GM18519 (cell line): ENCODE results near the gene COL4A5.
"Not testable (repeated sequence)": the region's sequence is repeated elsewhere in the genome, so short reads cannot be mapped to it uniquely, and the experiment has no call there.

Experiments
- ATAC-seq: cut with Tn5 transposase; IDR thresholded peaks from one replicate; pipeline ENCODE4 v1.9.1; 2021; ENCODE audit warnings: mild to moderate bottlenecking, moderate library complexity; ENCODE audit not compliant: unreplicated experiment, low FRiP score

COL4A5 gene

DNA sequence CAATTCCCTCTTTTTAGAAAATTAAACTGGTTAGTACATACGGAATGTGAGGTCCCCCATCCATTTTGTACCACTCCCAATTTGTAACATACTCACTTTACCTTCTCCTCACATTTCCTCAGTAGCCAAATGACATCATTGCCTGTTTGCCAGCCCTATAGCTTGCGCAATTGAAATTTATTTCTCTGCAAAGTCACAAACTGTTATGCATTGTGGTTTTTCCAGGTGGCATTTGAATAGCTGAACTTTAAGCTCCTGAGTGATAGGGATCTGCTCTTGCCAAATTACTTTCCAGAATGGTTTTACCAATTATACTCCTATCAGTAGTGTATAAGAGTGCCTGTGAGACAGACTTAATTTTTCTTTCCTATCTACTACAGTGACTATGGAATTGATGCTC is 7.7 kb downstream of the COL4A5 start:
- no peak for ATAC-seq

DNA sequence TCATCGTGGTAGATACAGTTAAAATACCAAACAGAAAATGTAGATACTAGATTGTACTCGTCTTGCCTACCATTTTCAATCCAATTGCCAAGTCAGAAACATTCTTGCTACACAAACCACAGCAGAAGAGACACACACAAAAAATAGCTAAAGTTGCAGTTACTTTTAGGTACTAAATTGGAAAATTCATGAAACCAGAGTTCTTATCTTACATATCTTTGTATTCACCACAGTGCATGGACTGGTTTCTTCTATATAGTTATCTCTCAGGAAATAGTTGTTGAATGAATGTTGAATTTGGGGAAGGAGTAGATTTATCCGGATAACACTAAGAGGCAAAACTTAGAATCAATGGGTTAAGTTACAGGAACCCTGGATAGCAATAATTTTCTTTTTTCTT is 14.2 kb downstream of the COL4A5 start:
- no peak for ATAC-seq

DNA sequence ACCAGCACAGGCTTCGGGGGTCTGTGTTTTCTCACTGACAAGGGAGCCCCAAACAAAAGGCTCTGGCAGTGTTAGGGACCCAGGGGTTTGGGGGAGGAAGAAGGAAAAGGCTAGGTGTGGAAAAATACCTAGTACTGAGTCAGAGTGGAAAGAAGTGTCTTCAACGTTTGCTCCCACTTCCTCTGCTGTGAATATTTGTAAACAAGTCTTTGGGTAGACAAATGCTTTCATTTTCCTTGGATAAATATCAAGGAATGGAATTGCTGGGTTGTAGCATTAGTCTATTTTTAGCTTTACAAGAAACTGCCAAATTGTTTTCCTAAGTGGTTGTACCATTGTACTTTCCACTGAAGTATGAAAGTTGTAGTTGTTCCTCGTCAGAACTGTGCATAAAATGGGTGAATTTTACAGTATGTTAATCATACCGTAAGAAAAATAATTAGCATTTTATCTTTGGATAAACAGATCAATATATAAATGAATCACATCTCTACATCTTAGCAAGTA is 17.4 kb downstream of the COL4A5 start:
- ATAC-seq = no peak

DNA sequence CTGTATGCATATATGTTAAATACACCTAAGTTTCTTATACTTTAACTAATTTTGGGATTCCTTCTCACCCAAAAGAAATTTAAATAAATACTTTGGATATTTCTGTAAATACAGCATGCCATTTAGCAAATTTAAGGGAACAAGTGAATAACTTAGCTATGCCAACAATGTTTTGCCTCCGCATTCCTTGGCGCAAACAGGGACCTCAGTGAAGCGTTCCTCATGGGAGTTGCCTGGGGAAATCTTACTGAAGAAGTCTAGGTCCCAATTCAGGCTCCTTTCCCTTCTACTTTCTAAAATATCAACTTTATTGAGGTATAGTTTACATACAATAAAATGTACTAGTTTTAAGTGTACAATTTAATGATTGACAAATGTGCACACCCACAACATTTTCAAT is 25.0 kb downstream of the COL4A5 start:
- no peak for ATAC-seq

DNA sequence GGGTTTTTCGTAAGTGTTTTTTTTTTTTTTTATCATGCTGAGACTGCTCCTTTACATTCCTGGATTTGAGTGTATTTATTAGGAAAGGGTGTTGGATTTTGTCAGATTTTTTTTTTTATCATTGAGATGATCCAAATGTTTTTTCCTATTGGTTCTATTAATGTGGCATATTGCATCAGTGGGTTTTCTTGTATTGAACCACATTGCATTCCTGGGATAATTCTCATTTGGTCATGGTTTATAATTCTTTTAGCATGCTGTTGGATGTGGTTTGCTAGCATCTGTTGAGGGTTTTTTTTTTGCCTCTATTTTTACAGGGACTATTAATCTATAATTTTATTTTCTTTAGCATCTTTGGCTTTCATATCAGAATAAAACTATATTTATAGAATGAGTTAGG is 28.8 kb downstream of the COL4A5 start:
- no peak for ATAC-seq

DNA sequence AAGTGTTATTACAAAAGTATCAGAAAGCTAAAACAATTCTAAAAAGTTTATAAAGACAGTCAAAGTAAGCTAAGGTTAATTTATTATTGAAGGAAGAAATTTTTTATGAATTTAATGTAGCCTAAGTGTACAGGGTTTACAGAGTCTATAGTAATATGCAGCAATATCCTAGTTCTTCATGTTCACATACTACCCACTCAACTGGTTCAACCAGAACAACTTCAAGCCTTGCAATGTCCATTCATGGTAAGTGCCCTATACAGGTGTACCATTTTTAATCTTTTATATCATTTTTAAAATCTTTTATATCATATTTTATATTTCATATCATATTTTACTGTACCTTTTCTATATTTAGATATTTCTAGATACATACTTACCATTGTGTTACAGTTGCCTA is 34.3 kb downstream of the COL4A5 start:
- ATAC-seq = no peak

DNA sequence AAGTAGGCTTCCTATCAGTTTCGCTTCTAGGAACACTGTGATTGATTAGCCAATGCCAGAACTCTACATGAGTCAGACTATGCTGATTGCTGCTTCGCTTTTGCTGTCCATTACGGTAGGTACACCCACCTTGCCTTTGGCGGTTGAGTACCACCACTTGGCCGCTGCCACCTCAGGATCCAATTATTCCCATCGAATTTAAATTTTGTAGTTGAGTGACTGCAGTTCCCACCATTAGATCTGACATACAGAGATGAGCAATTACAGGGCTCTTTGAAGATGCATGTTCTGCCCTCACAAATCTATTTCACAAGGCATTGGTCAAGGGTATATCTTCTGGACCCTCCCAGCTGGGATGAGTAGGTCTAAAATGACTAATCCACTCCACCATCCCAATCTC is 41.9 kb downstream of the COL4A5 start:
- not testable (repeated sequence) for ATAC-seq

DNA sequence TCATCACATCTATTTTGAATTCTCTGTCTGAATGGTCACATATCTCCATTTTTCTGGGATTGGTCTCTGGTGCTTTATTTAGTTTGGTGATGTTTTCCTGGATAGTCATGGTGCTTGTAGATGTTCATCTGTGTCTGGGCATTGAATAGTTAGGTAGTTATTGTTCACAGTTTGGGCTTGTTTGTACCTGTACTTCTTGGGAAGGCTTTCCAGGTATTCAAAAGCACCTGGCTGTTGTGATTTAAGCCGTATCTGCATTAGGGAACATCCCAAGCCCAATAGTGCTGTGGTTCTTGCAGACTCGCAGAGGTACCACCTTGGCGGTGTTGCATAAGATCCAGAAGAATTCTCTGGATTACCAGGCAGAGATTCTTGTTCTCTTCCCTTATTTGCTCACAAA is 44.6 kb downstream of the COL4A5 start:
- no peak for ATAC-seq

DNA sequence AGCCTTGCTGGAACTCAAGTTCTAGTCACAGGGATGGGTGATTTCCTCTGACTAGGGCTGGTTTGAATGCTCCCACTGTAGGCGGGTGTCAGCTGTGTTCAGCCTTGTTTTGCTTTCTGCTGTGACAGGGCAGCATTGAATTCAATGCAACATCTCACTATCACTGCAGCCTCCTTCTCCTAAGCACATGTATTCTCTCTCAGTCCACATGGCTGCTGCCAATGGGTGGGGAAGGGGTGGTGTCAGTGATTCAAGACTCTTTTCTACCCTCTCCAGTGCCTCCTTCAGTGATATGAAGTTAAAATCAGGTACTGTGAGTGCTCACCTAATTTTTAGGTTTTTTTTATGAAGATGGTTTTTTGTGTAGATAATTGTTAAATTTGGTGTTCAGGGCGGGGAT is 46.3 kb downstream of the COL4A5 start:
- ATAC-seq = no peak

DNA sequence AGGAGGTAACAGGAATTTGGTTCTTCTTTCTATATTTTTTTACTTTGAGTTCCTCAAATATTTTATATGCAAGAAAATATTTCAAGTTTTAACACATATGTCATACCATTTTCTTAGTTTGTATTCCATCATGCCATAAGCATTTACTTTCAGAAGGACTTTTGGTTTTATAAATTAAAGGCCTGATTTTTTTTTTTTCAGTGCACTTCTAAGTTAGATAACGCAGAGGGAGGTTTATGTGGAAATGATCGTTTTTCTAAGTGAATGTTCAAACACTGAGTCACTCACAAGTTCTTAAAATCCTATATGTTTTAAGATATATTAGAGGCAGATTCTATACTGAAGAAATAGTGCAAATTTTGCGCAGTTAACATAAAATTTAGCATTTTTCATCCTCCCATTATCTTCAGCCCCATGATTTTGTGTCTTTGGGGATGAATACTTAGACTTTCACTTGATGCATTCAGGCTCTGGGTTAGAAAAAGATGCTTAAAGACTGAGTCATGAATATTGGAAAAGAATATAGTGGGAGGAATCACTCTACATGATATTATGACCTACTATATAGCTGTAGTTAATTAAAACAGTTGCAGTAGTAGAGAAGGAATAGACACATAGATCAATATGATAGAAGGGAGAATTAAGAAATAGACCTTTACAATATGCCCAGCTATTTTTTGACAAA is 54.9 kb downstream of the COL4A5 start:
- no peak for ATAC-seq

DNA sequence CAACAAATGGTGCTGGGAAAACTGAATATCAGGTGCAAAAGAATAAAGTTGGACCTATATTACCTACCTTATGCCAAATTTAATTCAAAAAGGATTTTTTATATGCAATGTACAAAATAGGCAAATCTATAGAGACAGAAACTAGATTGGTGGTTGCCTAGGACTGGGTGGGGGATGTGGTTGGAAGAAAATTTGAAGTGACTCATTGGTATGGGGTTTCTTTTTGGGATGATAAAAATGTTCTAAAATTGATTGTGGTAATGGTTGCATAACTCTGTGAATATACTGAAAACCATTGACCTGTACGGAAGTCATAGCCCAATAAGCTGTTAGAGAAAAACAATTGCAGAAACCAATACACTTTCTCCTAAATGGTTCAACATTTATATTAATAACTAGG is 72.1 kb downstream of the COL4A5 start:
- no peak for ATAC-seq

DNA sequence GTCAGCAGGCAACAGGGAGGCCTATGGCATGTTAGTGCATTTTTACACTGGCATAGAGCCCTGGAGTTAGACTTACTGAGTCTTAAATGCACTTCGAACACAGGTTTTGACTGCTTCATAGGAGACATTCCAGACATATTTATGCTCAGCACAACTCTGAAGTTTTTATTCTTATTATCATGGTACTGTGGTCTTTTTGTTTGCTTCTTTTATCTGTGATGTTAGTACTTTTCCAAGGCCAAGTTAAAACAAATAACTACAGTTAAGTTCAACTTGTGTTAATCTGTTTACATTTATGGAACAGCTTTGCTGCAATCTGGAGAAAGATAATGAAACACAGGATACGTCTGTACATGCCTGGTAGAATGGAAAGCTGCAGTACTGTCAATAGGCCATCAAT is 76.5 kb downstream of the COL4A5 start:
- ATAC-seq = no peak

DNA sequence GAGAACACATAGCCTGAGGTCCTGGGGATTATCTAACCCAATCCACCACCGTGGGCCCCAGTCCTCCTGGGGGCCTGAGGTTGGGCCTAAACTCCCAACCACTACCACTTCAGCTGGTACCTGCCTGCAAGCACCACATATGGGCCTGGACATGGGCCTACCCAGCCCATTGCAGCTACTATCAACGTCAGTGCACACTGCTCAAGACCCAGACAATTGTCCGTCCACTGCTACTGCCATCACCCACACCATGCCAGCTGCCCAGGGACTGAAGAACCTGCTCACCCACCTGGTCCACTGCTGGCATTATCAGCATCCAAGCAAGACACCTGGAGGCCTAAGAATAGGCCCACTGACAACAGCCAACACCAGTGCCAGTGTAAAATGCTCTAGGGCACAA is 88.1 kb downstream of the COL4A5 start:
- ATAC-seq = no peak

DNA sequence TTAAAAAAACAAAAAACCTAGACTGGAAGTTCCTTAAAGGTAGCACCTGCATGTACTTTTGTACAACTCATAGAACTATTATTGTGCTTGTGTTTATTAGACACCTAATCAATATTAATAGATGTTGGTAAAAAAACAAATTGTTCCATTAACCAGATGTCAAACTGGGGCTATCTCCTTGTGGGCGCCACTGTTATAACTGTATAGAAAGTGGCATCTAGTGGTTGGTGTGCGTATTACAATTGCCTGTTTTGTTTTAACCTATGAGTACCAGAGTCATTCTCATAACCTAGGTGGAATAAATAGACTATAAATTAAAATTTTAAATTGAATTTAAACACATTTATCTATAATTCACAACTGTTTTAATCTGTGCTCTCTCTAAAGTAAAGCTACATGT is 97.4 kb downstream of the COL4A5 start:
- ATAC-seq = peak; percentile 79

DNA sequence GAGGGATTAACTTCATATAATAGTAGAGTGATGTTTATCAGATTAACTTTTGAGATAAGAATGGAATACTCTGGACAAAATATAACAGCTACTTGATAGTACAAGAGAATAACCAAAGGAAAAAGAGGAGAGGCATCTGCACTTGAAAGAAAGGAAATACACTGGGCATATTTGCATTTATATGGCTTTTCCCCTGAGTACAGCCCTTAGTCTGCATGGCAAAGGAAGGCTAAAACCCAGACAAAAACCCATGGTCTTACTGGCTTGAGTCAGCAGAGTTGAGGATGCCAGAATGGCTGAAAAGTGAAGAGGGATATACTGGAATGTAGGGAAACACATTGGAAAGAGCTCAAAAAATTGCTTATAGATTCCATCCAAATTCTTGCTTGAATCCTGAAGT is 101.6 kb downstream of the COL4A5 start:
- no peak for ATAC-seq

DNA sequence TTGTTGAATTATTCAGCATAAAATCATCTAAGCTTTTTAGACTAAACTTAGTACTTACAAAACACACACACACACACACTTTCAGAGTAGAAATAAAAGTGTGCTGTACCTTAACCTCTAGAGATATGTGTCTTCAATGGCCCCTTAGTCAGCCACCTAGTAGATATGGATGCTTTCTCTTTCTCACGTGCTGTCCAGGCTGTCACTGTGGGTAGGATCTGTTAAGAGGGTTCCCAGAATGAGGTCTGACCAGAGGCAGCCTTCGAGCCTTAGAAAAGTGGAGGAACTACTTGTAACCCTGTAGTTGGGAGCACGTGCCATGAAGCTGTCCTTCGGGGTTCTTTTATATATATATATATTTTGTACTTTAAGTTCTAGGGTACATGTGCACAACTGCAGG is 117.9 kb downstream of the COL4A5 start:
- no peak for ATAC-seq

DNA sequence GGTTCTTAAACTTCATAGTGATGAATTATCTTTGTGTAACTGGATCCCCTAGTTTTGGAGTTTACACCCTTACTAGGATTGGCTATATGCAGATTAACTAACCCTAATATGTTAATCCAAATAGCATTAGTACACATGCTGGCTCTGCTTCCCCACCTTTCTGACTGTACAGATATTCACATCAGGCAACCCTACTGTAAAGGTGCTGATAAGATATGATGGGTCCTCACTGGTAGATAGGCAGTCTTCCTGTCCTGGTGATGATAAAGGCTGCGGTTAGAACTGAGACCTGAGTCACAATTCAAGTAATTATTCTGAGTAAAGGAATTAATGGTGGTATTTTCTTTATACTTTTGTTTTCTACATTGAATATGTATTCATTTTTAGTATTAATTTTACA is 118.6 kb downstream of the COL4A5 start:
- ATAC-seq = no peak

DNA sequence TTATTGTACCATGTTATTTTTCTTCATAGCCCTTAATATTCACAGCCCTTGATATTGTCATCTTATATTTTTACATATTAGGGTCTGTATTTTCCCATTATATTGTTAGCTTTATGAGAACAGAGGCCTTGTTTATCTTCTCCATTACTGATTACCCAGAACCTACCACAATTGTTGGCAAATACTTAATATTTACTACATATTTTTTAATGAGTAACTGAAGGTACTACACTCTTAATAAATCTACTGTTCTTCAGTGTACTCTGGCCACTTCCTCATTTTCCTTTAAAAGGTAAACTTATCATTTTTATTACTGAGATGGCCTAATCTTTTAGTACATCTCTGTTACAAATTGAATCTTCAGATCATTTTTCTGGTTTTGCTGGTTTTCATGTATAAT is 133.5 kb downstream of the COL4A5 start:
- no peak for ATAC-seq

DNA sequence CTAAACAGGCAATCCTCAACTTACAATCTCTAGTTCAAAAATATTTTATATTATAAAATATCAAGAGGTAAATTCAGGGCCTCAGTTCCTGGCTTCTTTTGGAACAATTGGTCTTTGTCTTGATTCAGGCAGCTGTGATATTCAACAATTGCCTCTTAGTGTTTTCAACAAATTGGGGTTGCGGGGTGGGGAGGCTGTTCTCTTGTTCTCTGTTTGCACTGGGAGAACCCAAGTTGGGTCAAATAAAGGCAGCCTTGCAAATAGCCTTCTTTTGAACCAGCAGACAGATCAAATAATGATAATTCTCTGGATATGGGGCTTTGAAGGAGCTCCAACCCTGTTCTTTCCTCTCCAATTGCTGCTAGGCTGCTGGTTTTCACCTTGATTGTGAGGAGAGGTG is 142.5 kb downstream of the COL4A5 start:
- no peak for ATAC-seq

DNA sequence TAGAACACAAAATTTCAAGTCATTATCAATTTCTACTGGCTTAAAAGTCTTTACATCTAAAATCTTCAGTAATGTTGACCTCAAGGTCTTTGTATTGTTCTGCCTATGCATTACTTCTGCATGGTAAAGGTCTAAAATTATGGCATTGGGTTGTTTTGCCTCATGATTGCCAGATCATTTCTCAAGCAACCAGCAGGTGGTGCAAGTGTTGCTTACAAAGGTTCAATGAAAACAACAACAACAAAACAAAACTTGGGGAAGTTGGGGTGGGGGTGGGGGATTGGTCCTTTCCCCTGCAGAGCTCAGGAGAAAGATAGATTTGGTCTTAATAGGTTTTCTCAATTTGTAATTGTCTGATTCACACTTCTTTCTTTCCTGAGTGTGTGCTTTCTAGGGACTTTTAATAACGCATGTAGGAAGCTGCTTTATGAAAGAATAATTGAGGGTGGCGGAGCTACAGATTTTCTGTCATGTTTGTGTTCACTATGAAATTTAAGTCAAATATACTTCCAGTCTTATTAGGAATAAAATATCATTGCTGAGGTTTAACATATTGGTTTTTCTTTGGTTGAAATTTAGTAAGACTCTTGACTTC is 145.1 kb downstream of the COL4A5 start:
- ATAC-seq = no peak

DNA sequence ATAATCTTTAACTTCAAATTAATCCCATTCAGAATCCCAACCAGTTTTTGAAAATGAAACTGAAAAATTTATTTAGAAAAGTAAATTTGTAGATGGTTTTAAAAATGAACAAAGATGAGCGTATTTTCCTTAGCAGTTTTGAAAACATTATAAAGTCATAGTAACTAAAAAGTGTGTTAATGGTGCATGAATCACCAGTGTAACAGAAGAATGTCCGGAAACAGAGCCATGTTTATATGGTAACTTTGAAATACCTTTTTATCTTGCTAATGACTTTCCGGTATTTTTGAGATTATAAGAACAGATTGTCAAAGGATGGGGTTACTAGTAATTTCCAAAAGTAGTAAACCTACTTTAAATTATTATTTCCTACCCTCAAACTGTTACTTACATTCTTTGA is 150.9 kb downstream of the COL4A5 start:
- no peak for ATAC-seq

DNA sequence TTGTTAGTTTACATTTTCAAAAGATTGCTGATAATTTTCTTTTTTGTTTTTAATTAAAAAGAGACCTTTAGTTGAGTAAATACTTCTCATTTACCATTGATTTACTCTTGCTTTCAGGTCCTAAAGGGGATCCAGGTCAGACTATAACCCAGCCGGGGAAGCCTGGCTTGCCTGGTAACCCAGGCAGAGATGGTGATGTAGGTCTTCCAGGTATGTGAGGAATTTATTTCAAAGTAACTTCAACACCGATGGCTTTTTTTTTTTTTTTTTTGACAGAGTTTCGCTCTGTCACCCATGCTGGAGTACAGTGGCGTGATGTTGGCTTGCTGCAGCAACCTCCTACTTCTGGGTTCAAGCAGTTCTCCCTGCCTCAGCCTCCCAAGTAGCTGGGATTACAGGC is 161.6 kb downstream of the COL4A5 start:
- ATAC-seq = no peak

DNA sequence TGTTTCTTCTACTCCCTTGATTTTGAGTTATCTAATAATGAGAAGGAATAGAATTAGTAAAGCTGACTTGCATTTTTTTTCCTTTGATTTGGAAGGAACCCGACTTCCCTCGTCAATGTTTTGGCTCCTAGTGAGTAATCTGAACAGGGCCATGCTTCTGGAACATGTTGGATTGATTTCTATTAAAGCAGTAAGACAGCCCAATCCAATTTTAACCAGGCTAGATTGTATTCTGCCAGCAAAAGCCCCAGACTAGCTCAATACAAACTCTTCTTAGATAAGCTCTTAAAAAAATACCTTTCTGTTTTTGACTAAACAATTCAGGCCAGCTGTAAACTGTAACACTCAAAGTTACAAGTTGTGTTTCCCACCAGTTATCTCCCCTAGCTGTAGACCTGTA is 170.5 kb downstream of the COL4A5 start:
- ATAC-seq = no peak
